Ureter (tissue), 1 donor: ENCODE data around the gene LRRC37A3. TPM values are rescaled to one million over a fixed set of nuclear protein-coding genes. Genes with fewer than 3 reads are reported as not detected.
"Not testable (repeated sequence)": the region's sequence is repeated elsewhere in the genome, so short reads cannot be mapped to it uniquely, and the experiment has no call there.

ENCODE experiments used
- DNase-seq: peaks from one replicate; pipeline ENCODE4 v3.0.0-alpha.2; 2020; ENCODE audit warnings: low spot score
- total RNA-seq: library from RNA; stranded (reverse); gene quantifications from one replicate; pipeline ENCODE4 v1.2.4, GENCODE V29; 2023
- donor health status: DM: yes; HTN: yes; CAD: no.

The LRRC37A3 gene
- total RNA-seq, 1 donor from 2014 or later: 30.3 TPM

DNA sequence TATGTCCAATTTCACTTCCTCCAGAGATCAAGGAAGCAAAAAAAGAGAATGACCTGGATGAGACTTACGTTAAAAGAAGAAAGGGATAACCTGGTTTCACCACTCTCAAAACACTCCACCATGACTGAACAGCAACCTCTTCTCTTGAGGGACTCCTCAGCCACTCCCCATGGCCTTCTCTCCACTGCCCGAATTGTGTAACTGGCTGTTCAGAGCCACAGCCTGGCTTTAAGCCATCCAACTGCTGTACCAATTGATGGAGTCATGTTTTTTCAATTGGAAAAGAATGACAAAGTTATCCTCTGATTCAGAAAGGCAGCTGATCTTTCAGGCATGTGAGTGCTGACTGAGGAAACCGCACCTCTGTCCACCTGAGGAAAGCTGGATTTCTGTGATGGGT is 85.2 kb downstream of the LRRC37A3 start:
- not testable (repeated sequence) for DNase-seq

DNA sequence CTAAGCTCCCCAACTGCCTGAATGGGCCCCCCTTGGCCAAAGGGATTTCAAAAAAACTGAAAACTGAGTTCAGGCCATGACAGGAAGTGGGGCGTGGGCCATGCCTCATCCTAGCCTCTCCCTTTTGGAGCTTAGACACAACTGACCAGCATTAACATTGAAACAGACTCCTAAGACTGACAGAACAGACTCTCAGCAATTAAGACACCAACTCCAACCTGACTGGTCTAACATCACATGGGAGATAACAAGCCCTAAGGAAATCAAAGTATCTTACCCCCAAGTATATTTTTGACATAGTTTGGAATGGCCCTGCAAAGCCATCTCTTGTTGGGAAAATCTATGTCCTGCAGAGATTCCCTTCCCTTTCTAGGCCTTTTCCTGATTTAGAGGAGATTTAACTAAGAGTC is 88.6 kb downstream of the LRRC37A3 start:
- not testable (repeated sequence) for DNase-seq

DNA sequence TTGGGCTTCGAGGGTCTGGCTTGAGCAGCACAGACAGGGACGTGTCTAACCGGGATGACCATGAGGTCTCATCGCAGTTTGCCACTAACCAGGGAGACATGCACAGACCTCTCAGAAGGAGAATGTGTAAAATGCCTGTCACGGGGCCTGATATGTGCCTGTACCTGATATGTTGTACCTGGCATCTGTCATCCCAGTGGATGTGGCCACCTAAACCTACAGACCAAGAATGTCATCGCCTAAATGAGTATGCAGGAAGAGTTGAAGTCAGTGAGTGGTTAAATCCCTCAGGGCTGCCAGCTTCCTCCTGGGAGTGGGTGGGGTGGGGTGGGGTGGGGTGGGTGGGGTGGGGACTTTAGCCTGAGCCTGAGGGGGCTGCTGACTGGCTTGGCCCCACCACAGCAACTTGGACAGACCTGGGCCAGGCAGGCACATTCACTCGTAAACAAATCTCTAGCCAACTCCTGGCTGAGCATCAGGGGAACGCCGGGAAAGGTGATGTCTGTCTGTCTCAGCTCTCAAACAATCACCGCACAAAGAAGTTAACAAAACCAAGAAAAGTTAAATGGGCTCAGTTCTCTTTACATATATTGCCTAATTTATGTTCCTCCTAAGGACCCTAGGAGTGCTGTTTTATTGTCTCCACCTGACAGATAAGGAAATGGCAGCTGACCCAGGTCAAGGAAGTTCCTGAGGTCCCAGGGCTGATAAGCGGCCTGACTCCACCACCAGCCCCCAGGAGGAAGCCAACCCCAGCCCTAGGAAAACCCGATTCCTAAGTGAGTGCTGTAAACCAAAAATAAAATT is 89.3 kb downstream of the LRRC37A3 start:
- DNase-seq: not testable (repeated sequence)

DNA sequence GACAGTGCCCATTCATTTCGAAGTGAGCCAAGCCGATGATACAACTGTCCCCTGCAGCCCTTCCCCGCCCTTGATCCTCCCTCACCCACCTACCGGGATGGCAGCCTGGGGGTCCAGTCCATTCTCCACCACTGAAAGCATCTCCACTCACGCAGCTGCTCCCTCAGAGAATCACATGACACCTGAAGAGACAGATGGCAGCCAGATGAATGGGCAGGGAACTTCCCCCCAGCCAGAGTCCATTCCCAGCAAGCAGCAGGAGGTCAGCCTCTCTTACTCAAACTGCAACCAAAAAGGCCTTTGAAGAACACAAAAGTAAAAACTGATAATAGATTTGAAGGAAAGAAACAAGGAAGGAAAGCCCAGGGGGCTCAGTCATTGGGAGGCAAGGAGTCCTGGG is 90.2 kb downstream of the LRRC37A3 start:
- not testable (repeated sequence) for DNase-seq

DNA sequence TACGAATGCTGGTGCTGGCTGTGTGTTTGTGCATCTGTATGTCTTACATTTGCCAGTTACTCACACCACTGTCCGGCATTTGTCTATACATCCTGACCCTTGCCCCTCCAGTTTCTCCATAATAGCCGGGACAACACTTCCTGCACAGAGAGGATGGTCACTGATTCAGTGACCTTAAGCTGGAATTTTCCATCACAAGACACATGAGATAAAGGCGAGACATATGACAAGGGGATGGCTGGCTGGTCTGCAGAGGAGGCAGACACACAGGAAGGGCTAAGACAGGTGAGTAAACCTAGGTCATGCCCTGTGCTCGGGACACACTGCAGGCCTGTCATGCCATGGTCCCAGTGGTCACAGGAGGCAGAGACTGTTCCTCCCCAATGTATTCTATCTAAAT is 100.4 kb downstream of the LRRC37A3 start:
- not testable (repeated sequence) for DNase-seq

DNA sequence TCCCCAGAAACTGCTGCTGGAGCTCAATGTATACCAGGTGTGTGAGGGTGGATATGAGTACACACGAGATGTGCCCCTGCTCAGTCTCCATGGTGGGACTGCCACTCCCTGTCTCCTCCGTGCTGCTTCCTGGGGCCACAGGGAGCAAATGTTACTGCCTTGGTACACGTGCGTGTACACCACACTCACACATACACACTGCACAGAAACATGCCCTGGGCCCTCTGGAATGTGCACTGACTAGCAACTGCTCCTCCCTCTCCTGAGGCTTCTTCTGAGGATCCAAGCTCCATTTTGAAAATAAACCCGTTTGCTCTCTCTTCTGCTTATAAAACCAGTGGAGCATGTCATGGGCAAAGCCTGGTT is 103.5 kb downstream of the LRRC37A3 start:
- DNase-seq: not testable (repeated sequence)

DNA sequence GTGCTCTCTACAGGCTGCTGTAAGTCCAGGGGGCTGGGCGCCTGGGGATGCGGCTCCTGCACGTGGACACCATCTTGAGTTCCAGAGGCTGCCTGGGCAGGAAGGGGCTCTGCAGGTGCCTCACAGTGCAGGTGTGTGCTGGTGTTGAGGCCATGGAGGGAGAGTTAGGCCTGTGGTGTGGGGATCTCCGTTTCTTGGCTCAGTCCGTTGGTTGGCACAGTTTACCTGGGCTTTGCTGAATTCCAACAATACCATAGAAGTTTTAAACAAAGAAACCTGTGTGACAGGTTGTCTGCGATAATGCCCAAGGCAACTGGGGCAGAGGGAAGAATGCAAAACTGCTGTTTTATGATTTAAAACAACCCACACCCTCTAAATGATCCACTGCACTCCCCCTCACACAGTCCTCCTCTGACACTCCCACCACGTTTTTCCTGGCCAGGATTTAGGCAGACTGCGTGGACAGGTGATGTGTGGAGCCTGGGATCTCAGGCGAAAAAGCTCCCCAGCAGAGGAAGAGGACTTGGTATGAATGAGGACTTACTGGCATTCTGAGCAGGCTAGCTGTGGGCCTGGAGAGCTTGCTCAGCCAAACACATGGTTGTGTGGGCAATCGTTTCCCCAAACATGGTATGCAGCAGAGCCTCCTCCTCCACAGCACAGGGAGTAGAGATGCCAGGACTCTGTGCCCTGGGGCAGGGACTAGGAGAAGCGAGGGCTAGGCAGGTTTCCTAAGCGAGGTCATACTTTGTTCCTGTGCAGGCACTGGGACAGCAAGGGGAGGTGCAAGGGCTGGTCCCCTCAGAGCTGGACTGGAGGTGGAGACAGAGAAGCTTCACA is 104.1 kb downstream of the LRRC37A3 start:
- not testable (repeated sequence) for DNase-seq

DNA sequence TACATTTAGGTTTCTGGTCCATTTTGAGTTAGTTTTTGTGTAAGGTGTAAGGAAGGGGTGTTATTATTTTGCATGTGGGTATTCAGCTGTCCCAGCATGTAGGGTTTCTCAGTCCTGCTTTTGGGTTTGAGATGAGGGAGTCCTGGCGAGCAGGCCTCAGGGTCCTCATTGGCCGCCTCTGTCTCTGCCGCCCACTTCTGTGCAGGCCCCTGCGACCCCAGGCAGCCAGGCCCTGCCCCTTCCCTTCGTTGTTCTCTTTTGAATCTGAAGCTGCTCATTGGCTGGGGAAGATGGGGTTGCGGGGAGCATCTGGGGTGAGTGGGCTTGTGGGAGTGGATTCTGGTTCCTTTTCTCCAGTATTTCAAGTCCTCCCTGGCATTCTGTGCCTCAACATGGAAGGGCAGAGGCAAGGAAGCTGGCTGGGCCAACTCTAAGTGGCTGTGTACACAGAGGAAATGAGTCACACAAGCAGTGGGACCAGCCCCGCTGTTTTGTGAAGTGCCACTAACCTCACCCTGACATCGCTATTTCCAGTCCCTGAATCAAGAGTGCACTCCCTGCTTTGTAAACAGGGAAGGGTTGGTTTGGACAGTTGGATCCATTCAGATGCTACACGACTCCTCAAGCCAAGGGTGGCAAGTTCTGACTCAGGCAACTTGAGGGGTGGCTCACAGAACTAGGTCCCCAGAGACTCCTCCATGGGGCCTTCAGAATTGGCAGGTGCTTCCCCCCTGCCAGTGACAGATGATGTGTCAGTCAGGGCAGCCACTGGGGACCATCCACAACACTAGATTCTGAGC is 110.9 kb downstream of the LRRC37A3 start:
- peak; percentile 86 for DNase-seq

Other genes with a start within 250 kb of the LRRC37A3 start
- gene GNA13, start 137.3 kb upstream of the LRRC37A3 start, total RNA-seq: 48.1 TPM
- 6.1 TPM for gene RGS9, start 217.9 kb upstream of the LRRC37A3 start, total RNA-seq